Middle frontal gyrus (tissue), 1 donor: Measurements from ENCODE around the gene AIG1.
"Not testable (repeated sequence)": the region's sequence is repeated elsewhere in the genome, so short reads cannot be mapped to it uniquely, and the experiment has no call there.

Experiments
- DNase-seq: peaks from one replicate; pipeline ENCODE4 v3.0.0-alpha.2; 2015; ENCODE audit warnings: low spot score; ENCODE audit errors: extremely low spot score

Gene AIG1, protein sequence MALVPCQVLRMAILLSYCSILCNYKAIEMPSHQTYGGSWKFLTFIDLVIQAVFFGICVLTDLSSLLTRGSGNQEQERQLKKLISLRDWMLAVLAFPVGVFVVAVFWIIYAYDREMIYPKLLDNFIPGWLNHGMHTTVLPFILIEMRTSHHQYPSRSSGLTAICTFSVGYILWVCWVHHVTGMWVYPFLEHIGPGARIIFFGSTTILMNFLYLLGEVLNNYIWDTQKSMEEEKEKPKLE

GRCh38 chr6:143060806-143061596 is at the start of gene AIG1:
TSS of gene AIG1 (plus strand) at chr6:143060889. CDS start at chr6:143060926, 37 bp downstream.
- DNase-seq = peak; percentile 21

GRCh38 chr6:143014764-143015163 is 45.9 kb upstream of the AIG1 start:
- DNase-seq = no peak

GRCh38 chr6:143015300-143015706 is 45.4 kb upstream of the AIG1 start:
- no peak for DNase-seq

GRCh38 chr6:143018955-143019354 is 41.7 kb upstream of the AIG1 start:
- DNase-seq = no peak

DNA sequence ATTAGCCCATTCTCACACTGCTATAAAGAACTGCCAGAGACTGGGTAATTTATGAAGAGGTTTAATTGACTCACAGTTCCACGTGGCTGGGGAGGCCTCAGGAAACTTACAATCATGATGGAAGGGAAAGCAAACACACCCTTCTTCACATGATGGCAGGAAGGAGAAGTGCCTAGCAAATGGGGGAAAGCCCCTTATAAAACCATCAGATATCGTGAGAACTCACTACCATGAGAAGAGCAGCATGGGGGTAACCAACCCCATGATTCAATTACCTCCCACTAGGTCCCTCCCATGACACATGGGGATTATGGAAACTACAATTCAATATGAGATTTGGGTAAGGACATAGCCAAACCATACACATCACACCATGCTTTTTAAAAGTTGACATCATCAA is 39.8 kb upstream of the AIG1 start:
- DNase-seq = not testable (repeated sequence)

DNA sequence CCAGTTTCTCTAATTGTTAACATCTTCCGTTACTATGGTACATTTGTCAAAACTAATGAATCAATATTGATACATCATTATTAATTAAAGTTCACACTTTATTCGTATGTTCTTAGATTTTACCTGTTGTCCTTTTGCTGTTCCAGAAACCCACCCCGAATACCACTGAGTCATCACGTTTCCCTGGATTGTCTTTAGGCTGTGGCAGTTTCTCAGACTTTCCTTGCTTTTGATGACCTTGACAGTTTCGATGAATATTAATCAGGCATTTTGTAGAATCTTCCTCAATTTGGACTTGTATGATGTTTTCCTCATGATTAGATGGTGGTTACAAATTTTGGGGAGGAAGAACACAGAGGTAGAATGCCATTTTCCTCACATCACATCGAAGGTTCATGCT is 39.1 kb upstream of the AIG1 start:
- DNase-seq = no peak

GRCh38 chr6:143022587-143022986 is 38.1 kb upstream of the AIG1 start:
- no peak for DNase-seq

- no peak for DNase-seq
Measured at GRCh38 chr6:143023695-143024094, 37.0 kb upstream of the AIG1 start.

GRCh38 chr6:143024977-143025376 is 35.7 kb upstream of the AIG1 start:
- no peak for DNase-seq

DNA sequence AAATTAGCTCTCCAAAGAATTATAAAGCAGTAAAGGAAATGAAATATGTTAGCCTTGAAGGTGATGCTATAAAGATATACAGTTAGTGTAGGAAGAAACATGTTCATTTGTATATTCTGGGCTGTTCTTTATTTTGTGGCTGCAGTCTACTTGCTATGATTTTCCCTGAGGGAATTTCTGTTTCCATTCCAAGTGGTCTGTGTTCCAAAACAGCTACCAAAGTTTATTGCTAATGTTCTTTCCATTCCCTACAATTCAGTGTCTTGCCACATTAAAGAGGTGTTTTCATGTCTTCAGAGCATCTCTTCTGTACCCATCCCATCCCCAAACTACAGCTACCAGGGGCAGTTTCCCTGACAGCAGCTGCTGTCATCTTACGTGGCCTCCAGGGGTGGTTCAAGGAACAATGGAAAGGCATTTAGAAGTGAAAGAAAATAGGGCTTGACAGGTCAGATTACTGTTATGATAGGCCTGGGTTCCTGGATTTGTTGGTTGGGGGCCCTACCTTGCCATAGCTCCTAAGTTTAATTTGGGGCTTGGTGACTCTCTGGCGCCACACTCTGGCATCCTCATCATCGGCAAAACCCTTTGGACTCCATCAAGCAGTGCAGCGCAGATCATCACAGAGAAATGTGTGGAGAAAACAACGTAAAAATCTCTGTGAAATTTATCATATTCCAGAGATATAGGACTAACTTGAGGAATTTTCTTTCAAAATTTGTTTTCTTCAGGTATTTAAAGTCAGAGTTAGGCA is 33.8 kb upstream of the AIG1 start:
- no peak for DNase-seq

- DNase-seq = no peak
Measured at GRCh38 chr6:143034689-143035334, 25.9 kb upstream of the AIG1 start.

DNA sequence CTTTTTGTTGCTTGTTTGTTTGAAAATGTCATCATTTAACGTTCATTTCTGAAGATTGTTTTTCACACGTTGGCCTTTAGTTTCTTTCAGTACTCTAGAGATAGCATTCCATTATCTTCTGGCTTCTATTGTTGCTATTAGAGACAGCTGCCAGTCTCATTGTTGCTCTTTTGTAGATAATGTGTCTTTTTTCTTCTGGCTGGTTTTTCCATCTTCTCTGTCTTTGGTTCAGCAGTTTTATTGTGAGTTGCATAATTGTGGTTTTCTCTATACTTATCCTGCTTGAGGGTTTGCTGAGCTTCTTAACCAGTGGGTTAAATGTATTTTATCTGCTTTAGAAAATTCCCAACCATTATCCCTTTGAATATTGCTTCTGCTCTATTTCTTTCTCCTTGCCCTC is 23.2 kb upstream of the AIG1 start:
- DNase-seq = no peak

- no peak for DNase-seq
Measured at GRCh38 chr6:143038833-143039232, 21.9 kb upstream of the AIG1 start.

DNA sequence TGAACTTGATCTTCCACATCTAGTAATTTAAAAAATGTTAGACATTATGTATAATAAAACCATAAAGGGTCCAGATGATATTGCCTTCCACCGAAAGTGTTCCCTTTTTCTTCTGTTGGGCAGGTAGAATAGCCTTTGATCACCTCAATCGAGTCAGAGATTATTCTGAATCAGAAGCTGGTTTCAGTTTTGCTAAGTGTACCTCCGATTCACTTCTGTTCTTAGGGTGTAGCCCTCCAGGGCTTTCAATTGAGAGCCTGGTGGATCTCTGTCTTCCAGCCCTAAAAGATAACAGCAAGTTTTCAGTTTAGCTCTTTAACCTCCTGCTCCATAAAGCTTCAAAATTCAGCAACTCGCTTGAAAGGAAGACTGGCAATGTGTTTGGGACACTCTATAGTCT is 21.1 kb upstream of the AIG1 start:
- DNase-seq = no peak

- no peak for DNase-seq
Measured at GRCh38 chr6:143040018-143040417, 20.7 kb upstream of the AIG1 start.

DNA sequence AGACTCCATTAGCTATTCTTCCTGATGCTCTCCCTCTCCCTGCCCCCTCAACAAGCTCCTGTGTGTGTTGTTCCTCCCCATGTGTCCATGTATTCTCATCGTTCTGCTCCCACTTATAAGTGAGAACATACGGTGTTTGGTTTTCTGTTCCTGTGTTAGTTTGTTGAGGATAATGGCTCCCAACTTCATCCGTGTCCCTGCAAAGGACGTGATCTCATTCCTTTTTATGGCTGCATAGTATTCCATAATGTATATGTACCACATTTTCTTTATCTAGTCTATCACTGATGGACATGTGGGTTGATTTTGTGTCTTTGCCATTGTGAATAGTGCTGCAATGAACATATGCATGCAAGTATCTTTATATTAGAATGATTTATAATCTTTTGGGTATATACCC is 16.3 kb upstream of the AIG1 start:
- DNase-seq = not testable (repeated sequence)

GRCh38 chr6:143049611-143050010 is 11.1 kb upstream of the AIG1 start:
- DNase-seq = no peak

DNA sequence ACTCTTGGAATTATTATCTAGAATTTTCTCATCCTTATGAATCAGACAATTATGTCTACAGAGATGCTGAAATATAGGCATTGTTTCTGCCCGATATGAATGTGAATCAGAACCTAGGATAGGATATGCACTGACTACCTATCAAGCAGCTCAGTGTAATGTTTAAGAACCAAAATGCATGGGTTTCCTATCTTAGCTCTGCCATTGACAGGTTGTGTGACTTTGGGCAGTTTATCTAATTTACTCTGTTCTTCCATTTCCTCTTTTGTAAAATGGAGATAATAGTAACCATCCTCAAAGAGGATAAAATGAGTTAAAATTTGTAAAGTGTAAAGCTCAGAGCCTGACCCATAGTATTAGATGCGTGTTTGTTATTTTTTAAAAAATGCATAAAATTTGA is 10.2 kb upstream of the AIG1 start:
- no peak for DNase-seq

DNA sequence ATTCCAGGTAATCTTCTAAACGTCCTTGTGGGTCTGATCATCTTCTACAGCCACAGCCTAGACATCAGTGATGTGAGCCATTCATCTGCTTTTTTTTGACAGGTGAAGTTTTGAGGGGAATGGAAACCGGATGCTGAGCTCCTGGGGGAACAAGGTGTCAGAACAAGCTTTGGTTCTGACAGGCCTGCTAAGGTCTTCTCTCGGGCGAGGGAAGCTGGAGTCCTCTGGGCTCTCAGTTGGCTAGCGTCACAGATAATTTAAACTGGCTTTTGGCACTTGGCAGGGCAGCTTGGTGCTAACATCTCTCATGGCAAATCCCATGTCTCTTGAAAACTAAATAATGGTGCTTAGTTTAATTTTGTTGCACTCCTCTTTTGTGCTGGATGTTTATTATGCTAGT is 8.4 kb upstream of the AIG1 start:
- no peak for DNase-seq

DNA sequence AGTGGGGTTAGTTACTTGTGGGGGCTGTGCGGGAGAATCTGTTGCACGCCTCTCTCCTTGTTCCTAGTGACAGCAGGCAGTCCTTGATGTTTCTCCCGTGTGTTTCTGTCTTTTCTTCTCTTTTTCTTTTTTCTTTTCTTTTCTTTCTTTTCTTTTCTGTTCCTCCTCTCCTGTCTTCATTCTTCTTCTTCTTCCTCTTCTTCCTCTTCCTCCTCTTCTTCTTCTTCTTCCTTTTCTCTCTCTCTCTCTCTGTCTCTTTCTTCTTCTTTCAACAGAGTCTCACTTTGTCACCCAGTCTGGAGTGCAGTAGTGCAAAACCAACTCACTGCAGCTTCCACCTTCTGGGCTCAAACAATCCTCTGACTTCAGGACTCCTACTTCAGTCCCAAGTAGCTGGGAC is 6.8 kb upstream of the AIG1 start:
- no peak for DNase-seq

DNA sequence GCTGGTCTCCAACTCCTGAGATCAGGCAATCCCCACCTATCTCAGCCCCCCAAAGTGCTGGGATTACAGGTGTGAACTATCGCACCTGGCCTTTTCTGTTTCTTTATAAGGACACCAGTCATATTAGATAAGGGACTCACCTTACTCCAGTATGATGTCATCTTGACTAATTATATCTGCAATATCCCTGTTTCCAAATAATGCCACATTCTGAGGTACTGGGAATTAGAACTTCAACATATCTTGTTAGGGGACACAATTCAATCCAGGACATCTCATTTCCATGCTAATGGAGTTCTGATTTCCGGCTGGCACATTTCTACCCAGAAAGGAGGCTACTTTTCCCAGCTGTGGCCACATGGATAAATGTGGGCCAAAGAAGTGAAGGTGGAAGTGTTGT is 6.4 kb upstream of the AIG1 start:
- DNase-seq = no peak

- DNase-seq = no peak
Measured at GRCh38 chr6:143055213-143055612, 5.5 kb upstream of the AIG1 start.
